Measurements from ENCODE around the gene VAV1. TPM values are rescaled to one million over a fixed set of nuclear protein-coding genes. Genes with fewer than 3 reads are reported as not detected.
A peak's percentile ranks its signal among the peaks of the same experiment; 100 is the strongest.

The VAV1 gene
- total and polyA plus RNA-seq, 4 experiments from 2014 or later, result 16.0 to 87.6 (median 53.2) TPM

DNA sequence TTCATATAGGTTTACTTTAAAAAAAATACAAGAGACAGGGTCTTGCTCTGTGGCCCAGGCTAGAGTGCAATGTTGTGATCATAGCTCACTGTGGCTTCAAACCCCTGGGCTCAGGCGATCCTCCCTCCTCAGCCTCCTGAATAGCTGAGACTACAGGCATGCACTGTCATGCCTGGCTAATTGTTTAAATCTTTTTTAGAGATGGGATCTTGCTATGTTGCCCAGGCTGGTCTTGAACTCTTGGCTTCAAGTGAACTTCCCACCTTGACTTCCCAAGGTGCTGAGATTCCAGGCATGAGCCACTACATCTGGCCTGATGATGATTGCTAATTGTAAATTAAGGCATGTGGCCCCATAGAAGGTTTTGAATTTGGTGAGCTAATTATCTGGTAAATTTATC, 79.5 kb downstream of the VAV1 start:
- Histone ChIP-seq H3K27ac (ENCODE audit: low read depth, low read length) (no peak overlapping the region), H3K36me3 (ENCODE audit: insufficient read depth, low read length) (peaks cover 59% of the 10 kb centered on the region), H3K9me3 (ENCODE audit: control insufficient read depth in 1 of 2, low read length in 2 of 2) (no peaks in the 10 kb centered on the region), H3K27me3 (ENCODE audit: insufficient read depth, low read length) (no peaks in the 10 kb centered on the region), H3K4me1 (ENCODE audit: insufficient read depth, low read length) (no peaks in the 10 kb centered on the region), H3K4me3 (ENCODE audit: low read length in 2 of 2) (no peak overlapping the region)
- Mint-ChIP-seq H3K9me3 (no peaks in the 10 kb centered on the region), H3K4me3 (no peak overlapping the region), H3K4me1 (peaks cover 0 to 7% (median 3%) of the 10 kb centered on the region in 4 donors), H3K27me3 (no peaks in the 10 kb centered on the region), H3K36me3 (peaks cover 59 to 63% of the 10 kb centered on the region in 2 donors), H3K27ac (no peak overlapping the region)
- intact Hi-C loops (cut with micrococcal nuclease), result no loop called here
- ChIA-PET CTCF (ENCODE audit: partially characterized antibody) (interaction anchor here (0.9 to 1.5 kb wide), 3 partner anchors 10 to 220 kb away, joined by 3 to 7 read pairs (median 3); no protein-coding TSS in a partner anchor), POLR2A (ENCODE audit: partially characterized antibody) (interaction anchor here (2.0 kb wide), 1 partner anchor 11 kb away, joined by 4 read pairs; no protein-coding TSS in a partner anchor)
- DNase-seq, result no peak

DNA sequence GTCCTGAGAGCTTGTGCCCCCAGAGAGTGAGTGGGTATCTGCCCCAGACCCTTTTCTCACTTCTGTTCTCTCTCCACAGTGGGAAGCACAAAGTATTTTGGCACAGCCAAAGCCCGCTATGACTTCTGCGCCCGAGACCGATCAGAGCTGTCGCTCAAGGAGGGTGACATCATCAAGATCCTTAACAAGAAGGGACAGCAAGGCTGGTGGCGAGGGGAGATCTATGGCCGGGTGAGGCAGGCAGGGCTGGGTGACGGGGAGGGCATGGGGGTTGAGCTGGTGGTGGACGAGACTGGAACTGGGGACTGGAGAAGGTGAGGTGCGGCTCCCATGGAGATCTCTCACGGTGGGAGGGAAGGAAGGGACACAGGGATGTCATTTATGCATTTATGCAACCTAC, 81.4 kb downstream of the VAV1 start:
- intact Hi-C loops (cut with micrococcal nuclease), result no loop called here
- Histone ChIP-seq H3K27ac (ENCODE audit: low read depth, low read length) (no peak overlapping the region), H3K36me3 (ENCODE audit: insufficient read depth, low read length) (peaks cover 50% of the 10 kb centered on the region), H3K4me1 (ENCODE audit: insufficient read depth, low read length) (no peaks in the 10 kb centered on the region), H3K9me3 (ENCODE audit: control insufficient read depth in 1 of 2, low read length in 2 of 2) (no peaks in the 10 kb centered on the region), H3K4me3 (ENCODE audit: low read length in 2 of 2) (no peak overlapping the region), H3K27me3 (ENCODE audit: insufficient read depth, low read length) (no peaks in the 10 kb centered on the region)
- H3K27ac Mint-ChIP-seq, result peak overlapping the region in 5 of 7 donors; percentile 64 to 76 (median 70)
- H3K36me3 Mint-ChIP-seq, result peaks cover 58 to 61% of the 10 kb centered on the region in 2 donors
- H3K4me1 Mint-ChIP-seq, result peaks cover 0 to 5% (median 3%) of the 10 kb centered on the region in 4 donors
- ChIA-PET POLR2A (ENCODE audit: partially characterized antibody) (interaction anchor here (0.9 kb wide), 1 partner anchor 89 kb away, joined by 4 read pairs; no protein-coding TSS in a partner anchor), CTCF (ENCODE audit: partially characterized antibody) (interaction anchor here (1.0 kb wide), 1 partner anchor 10 kb away, joined by 3 read pairs; no protein-coding TSS in a partner anchor)
- H3K9me3 Mint-ChIP-seq, result no peaks in the 10 kb centered on the region
- DNase-seq, result peak in 1 of 5 donors; percentile 42
- H3K27me3 Mint-ChIP-seq, result no peaks in the 10 kb centered on the region
- no peak overlapping the region for H3K4me3 Mint-ChIP-seq

DNA sequence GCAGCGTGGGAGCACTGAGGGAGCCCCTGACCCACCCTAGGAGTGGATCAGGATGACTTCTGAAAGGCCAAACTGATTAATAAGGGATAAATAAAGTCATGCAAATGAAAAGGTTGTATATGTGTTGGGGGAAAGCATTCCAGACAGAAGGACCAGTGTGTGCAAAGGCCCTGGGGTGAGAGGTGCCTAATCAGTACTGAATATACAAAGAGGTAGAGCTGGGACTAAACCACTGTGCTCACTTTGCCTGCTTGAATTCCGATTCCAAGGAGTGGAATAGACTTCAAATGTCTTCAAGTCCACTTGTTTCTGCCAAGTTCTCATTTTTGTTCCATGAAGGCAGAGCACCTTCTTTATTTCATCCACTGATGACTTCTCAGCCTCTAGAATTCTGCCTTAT, 82.2 kb downstream of the VAV1 start:
- no peak overlapping the region for H3K27ac ChIP-seq (ENCODE audit: low read depth, low read length)
- no peaks in the 10 kb centered on the region for H3K27me3 ChIP-seq (ENCODE audit: insufficient read depth, low read length)
- H3K9me3 ChIP-seq (ENCODE audit: control insufficient read depth in 1 of 2, low read length in 2 of 2), result no peaks in the 10 kb centered on the region
- Mint-ChIP-seq H3K27ac (peak overlapping the region in 2 of 7 donors; percentile 4 to 37), H3K36me3 (peaks cover 52 to 55% of the 10 kb centered on the region in 2 donors), H3K9me3 (no peaks in the 10 kb centered on the region), H3K4me3 (no peak overlapping the region), H3K4me1 (peaks cover 0 to 5% (median 3%) of the 10 kb centered on the region in 4 donors), H3K27me3 (no peaks in the 10 kb centered on the region)
- no peak for DNase-seq
- no peaks in the 10 kb centered on the region for H3K4me1 ChIP-seq (ENCODE audit: insufficient read depth, low read length)
- intact Hi-C loops (cut with micrococcal nuclease), result no loop called here
- POLR2A ChIA-PET (ENCODE audit: partially characterized antibody), result no interaction called here
- peaks cover 41% of the 10 kb centered on the region for H3K36me3 ChIP-seq (ENCODE audit: insufficient read depth, low read length)
- CTCF ChIA-PET (ENCODE audit: partially characterized antibody), result no interaction called here
- no peak overlapping the region for H3K4me3 ChIP-seq (ENCODE audit: low read length in 2 of 2)

DNA sequence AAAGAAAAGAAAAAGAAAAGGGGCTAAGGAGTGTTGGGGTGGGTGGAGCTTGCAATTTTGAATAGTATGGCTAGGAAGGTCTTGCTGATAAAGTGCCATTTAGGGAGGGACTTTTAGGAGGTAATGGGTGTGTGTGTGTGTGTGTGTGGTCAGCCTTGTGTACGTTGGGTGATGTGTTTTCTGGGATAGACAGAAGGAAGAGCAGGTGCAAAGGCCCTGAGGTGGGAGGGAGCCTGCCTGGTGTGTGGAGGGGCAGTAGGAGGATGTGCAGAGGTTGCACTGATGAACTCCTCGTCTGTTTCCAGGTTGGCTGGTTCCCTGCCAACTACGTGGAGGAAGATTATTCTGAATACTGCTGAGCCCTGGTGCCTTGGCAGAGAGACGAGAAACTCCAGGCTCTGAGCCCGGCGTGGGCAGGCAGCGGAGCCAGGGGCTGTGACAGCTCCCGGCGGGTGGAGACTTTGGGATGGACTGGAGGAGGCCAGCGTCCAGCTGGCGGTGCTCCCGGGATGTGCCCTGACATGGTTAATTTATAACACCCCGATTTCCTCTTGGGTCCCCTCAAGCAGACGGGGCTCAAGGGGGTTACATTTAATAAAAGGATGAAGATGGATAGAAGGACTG, 84.4 kb downstream of the VAV1 start:
- Mint-ChIP-seq H3K9me3 (peaks cover 0 to 2% (median 0%) of the 10 kb centered on the region in 8 donors), H3K4me1 (peaks cover 3 to 10% (median 6%) of the 10 kb centered on the region in 4 donors), H3K4me3 (no peak overlapping the region), H3K27me3 (no peaks in the 10 kb centered on the region), H3K36me3 (peaks cover 38 to 41% of the 10 kb centered on the region in 2 donors), H3K27ac (peak overlapping the region in 2 of 7 donors; percentile 63 to 88)
- Histone ChIP-seq H3K27ac (ENCODE audit: low read depth, low read length) (no peak overlapping the region), H3K27me3 (ENCODE audit: insufficient read depth, low read length) (no peaks in the 10 kb centered on the region), H3K9me3 (ENCODE audit: control insufficient read depth in 1 of 2, low read length in 2 of 2) (no peaks in the 10 kb centered on the region), H3K4me3 (ENCODE audit: low read length in 2 of 2) (no peak overlapping the region), H3K4me1 (ENCODE audit: insufficient read depth, low read length) (no peaks in the 10 kb centered on the region), H3K36me3 (ENCODE audit: insufficient read depth, low read length) (peaks cover 33% of the 10 kb centered on the region)
- no peak for DNase-seq
- intact Hi-C loops (cut with micrococcal nuclease), result no loop called here
- ChIA-PET CTCF (ENCODE audit: partially characterized antibody) (interaction anchor here (1.4 kb wide), 1 partner anchor 119 kb away, joined by 3 read pairs; the partner anchor contains the start of gene GPR108), POLR2A (ENCODE audit: partially characterized antibody) (interaction anchor here (1.2 to 1.5 kb wide), 2 partner anchors 84 to 113 kb away, joined by 3 to 4 read pairs; partner anchors contain the start of gene VAV1)

DNA sequence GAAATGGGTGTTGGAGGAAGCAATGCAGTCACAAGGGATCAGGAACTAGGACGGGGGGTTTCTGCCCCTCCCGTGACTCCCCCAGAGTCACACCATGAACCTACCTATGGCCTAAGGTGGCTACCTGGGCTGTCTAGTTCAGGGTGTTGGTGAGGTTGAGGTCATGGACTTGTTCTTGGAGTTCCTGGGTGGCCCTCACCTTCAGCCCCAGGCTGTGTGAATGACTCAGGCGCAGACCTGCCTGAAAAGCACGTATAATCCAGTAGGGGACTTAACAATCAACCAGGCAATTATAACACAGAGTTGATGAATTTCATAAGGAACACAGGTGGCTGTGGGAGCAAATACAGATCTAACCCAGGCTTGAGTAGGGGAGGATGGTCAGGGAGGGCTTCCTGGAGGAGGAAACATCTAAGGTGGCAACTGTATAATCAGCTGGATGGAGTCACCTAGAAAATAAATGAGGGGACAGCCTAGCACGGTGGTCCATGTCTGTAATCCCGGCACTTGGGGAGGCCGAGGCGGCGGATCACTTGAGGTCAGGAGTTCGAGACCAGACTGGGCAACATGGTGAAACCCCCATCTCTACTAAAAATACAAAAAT, 89.3 kb downstream of the VAV1 start:
- intact Hi-C loops (cut with micrococcal nuclease), result loop anchor here (1.0 to 5.0 kb wide), 6 partner anchors 61 to 479 kb away; partner anchors contain the start of genes SH2D3A and TNFSF9
- Histone ChIP-seq H3K27ac (ENCODE audit: low read depth, low read length) (no peak overlapping the region), H3K4me3 (ENCODE audit: low read length in 2 of 2) (no peak overlapping the region), H3K27me3 (ENCODE audit: insufficient read depth, low read length) (no peaks in the 10 kb centered on the region), H3K9me3 (ENCODE audit: control insufficient read depth in 1 of 2, low read length in 2 of 2) (no peaks in the 10 kb centered on the region), H3K36me3 (ENCODE audit: insufficient read depth, low read length) (no peaks in the 10 kb centered on the region), H3K4me1 (ENCODE audit: insufficient read depth, low read length) (peaks cover 11% of the 10 kb centered on the region)
- CTCF ChIA-PET (ENCODE audit: partially characterized antibody), result interaction anchor here (0.7 to 9.0 kb wide), 15 partner anchors 10 to 437 kb away, joined by 3 to 184 read pairs (median 7); partner anchors contain the start of genes GPR108 and KHSRP
- POLR2A ChIA-PET (ENCODE audit: partially characterized antibody), result interaction anchor here (0.7 to 6.4 kb wide), 8 partner anchors 29 to 345 kb away, joined by 3 to 130 read pairs (median 8); partner anchors contain the start of genes GPR108, SH2D3A, TRIP10 and VAV1
- Mint-ChIP-seq H3K27ac (peak overlapping the region; percentile 76 to 97 (median 84)), H3K4me3 (peak overlapping the region in 3 of 8 donors; percentile 2 to 57 (median 10)), H3K4me1 (peaks cover 11 to 23% (median 16%) of the 10 kb centered on the region in 4 donors), H3K9me3 (peaks cover 0 to 4% (median 0%) of the 10 kb centered on the region in 8 donors), H3K27me3 (no peaks in the 10 kb centered on the region), H3K36me3 (peaks cover 7 to 13% of the 10 kb centered on the region in 2 donors)
- no peak for DNase-seq

DNA sequence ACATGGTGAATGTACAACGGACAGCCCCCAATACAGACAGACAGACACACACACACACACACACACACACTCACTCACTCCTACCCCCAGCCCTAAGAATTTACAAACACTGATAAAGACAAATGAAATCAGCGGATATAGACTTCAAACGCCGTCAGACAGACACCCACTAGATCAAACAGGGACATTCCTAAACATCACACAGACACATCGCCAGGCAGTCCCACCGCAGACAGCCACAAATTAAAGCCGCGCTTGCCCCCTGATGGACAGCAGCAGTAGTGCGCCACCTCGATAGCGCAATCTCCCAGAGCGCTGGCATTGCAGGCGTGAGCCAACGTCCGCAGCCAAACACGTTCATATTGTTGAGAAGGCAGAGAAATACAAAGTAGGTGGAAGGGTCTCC, 90.2 kb downstream of the VAV1 start:
- CTCF ChIA-PET (ENCODE audit: partially characterized antibody), result interaction anchor here (0.7 to 9.0 kb wide), 55 partner anchors 9 to 1656 kb away, joined by 3 to 184 read pairs (median 5); partner anchors contain the start of genes GPR108, KHSRP, SH2D3A and TNFSF14
- Histone ChIP-seq H3K9me3 (ENCODE audit: control insufficient read depth in 1 of 2, low read length in 2 of 2) (no peaks in the 10 kb centered on the region), H3K4me3 (ENCODE audit: low read length in 2 of 2) (no peak overlapping the region), H3K27ac (ENCODE audit: low read depth, low read length) (peak overlapping the region; percentile 48), H3K4me1 (ENCODE audit: insufficient read depth, low read length) (peaks cover 11% of the 10 kb centered on the region), H3K27me3 (ENCODE audit: insufficient read depth, low read length) (no peaks in the 10 kb centered on the region), H3K36me3 (ENCODE audit: insufficient read depth, low read length) (no peaks in the 10 kb centered on the region)
- H3K36me3 Mint-ChIP-seq, result peaks cover 0 to 6% of the 10 kb centered on the region in 2 donors
- H3K4me1 Mint-ChIP-seq, result peaks cover 11 to 24% (median 16%) of the 10 kb centered on the region in 4 donors
- peak overlapping the region; percentile 71 to 97 (median 87) for H3K27ac Mint-ChIP-seq
- intact Hi-C loops (cut with micrococcal nuclease), result loop anchor here (1.0 to 5.0 kb wide), 11 partner anchors 28 to 644 kb away; partner anchors contain the start of genes SH2D3A and TNFSF9
- POLR2A ChIA-PET (ENCODE audit: partially characterized antibody), result interaction anchor here (0.6 to 6.4 kb wide), 18 partner anchors 11 to 669 kb away, joined by 3 to 130 read pairs (median 4); partner anchors contain the start of genes GPR108, SH2D3A, TRIP10 and VAV1
- DNase-seq, result peak; percentile 89 to 93 (median 90)
- H3K27me3 Mint-ChIP-seq, result no peaks in the 10 kb centered on the region
- peaks cover 0 to 4% (median 0%) of the 10 kb centered on the region in 8 donors for H3K9me3 Mint-ChIP-seq
- peak overlapping the region; percentile 83 to 90 (median 86) for H3K4me3 Mint-ChIP-seq
